Right ventricle myocardium inferior (tissue), 1 donor: ENCODE data around the gene PRDM5. TPM values are rescaled to one million over a fixed set of nuclear protein-coding genes. Genes with fewer than 3 reads are reported as not detected.

Source experiments
- ATAC-seq: fragments of 200-7000 bp; cut with Tn5 transposase; one replicate; pipeline ENCODE4 v1.9.1; 2020; ENCODE audit warnings: mild to moderate bottlenecking, moderate library complexity
- DNase-seq: peaks from one replicate; pipeline ENCODE4 v3.0.0; 2021; ENCODE audit errors: missing footprints
- intact Hi-C: fragments of 100-400 bp; cut with DNase I; formaldehyde crosslinking; loops from one replicate; pipeline ENCODE4 v1.11.0; 2022
- total RNA-seq: library from RNA; stranded (reverse); fragmentation: NEBNext Ultra II Directional; extraction: Animal tissue kit (Norgen Biotek cat#: 25700); gene quantifications from one replicate; pipeline ENCODE4 v1.2.1, GENCODE V29; 2021
- donor health status: DM: no; HTN: yes; CAD: no; lungs with severe emphysema.

Gene PRDM5
- total RNA-seq, 1 donor from 2014 or later: 7.4 TPM

- DNase-seq (no peak), ATAC-seq (no peak)
- intact Hi-C loops: no loop called here
Observed at GRCh38 chr4:120865985-120866384, 56.5 kb downstream of the PRDM5 start.

- ATAC-seq (no peak), DNase-seq (no peak)
- intact Hi-C loops: no loop called here
Observed at GRCh38 chr4:120864969-120865368, 57.6 kb downstream of the PRDM5 start.

- DNase-seq: no peak
- no peak for ATAC-seq
- intact Hi-C loops: no loop called here
Observed at GRCh38 chr4:120862432-120862831, 60.1 kb downstream of the PRDM5 start.

GRCh38 chr4:120861852-120862251 is 60.7 kb downstream of the PRDM5 start:
- no peak for DNase-seq
- intact Hi-C loops: no loop called here
- ATAC-seq: no peak

GRCh38 chr4:120858776-120859175 is 63.8 kb downstream of the PRDM5 start:
- intact Hi-C loops: no loop called here

GRCh38 chr4:120857312-120857711 is 65.2 kb downstream of the PRDM5 start:
- no peak for DNase-seq
- intact Hi-C loops: no loop called here
- no peak for ATAC-seq

More at GRCh38 chr4:120858776-120859175, 63.8 kb downstream of the PRDM5 start:
- DNase-seq (no peak), ATAC-seq (no peak)

- ATAC-seq (no peak), DNase-seq (no peak)
- intact Hi-C loops: no loop called here
Observed at GRCh38 chr4:120856294-120856693, 66.2 kb downstream of the PRDM5 start.

- no peak for DNase-seq
- intact Hi-C loops: no loop called here
- no peak for ATAC-seq
Observed at GRCh38 chr4:120855307-120856001, 67.1 kb downstream of the PRDM5 start.

- intact Hi-C loops: no loop called here
- no peak for DNase-seq
Observed at GRCh38 chr4:120853161-120853935, 69.2 kb downstream of the PRDM5 start.

GRCh38 chr4:120850018-120850599 is 72.4 kb downstream of the PRDM5 start:
- no peak for DNase-seq
- intact Hi-C loops: no loop called here
- no peak for ATAC-seq

More at GRCh38 chr4:120853161-120853935, 69.2 kb downstream of the PRDM5 start:
- no peak for ATAC-seq

GRCh38 chr4:120847019-120847582 is 75.4 kb downstream of the PRDM5 start:
- intact Hi-C loops: no loop called here
- DNase-seq (no peak), ATAC-seq (no peak)

- ATAC-seq (no peak), DNase-seq (no peak)
- intact Hi-C loops: no loop called here
Observed at GRCh38 chr4:120844528-120844921, 78.0 kb downstream of the PRDM5 start.

GRCh38 chr4:120843849-120844527 is 78.5 kb downstream of the PRDM5 start:
- DNase-seq (peak; percentile 55), ATAC-seq (peak; percentile 53)
- intact Hi-C loops: no loop called here

- ATAC-seq (peak; percentile 25), DNase-seq (peak; percentile 45)
- intact Hi-C loops: no loop called here
Observed at GRCh38 chr4:120842031-120842430, 80.5 kb downstream of the PRDM5 start.

- ATAC-seq (no peak), DNase-seq (no peak)
- intact Hi-C loops: no loop called here
Observed at GRCh38 chr4:120841580-120841979, 80.9 kb downstream of the PRDM5 start.

- DNase-seq (peak; percentile 40), ATAC-seq (peak; percentile 67)
Observed at GRCh38 chr4:120839974-120840751, 82.4 kb downstream of the PRDM5 start.

GRCh38 chr4:120839334-120839973 is 83.1 kb downstream of the PRDM5 start:
- intact Hi-C loops: loop anchor here (10.0 kb wide), 1 partner anchor 125 kb away; no protein-coding TSS in a partner anchor
- peak; percentile 33 for DNase-seq
- ATAC-seq: no peak

More at GRCh38 chr4:120839974-120840751, 82.4 kb downstream of the PRDM5 start:
- intact Hi-C loops: loop anchor here (10.0 kb wide), 1 partner anchor 125 kb away; no protein-coding TSS in a partner anchor

GRCh38 chr4:120838784-120839183 is 83.7 kb downstream of the PRDM5 start:
- intact Hi-C loops: loop anchor here (10.0 kb wide), 1 partner anchor 124 kb away; no protein-coding TSS in a partner anchor
- DNase-seq: no peak
- ATAC-seq: no peak
